Gastrocnemius medialis (tissue), 4 donors: ENCODE data around the gene PEX5L. TPM values are rescaled to one million over a fixed set of nuclear protein-coding genes. Genes with fewer than 3 reads are reported as not detected.

Source experiments
- ATAC-seq, 2 donors: fragments of 150-250 bp; one replicate each; pipeline ENCODE4 v1.9.1; 2016
- DNase-seq, 2 donors: peaks; one replicate each; pipeline ENCODE4 v3.0.0-alpha.2; 2019
- H3K27ac ChIP-seq, 4 donors: fragments of 200-600 bp; sonication (generic); 1 replicate in 1 of 4; 2 replicates in 3 of 4; pipeline ENCODE4 v1.5.1; 2016 to 2018; ENCODE audit warnings: mild to moderate bottlenecking in 2 of 4, moderate library complexity in 1 of 4
- H3K27me3 ChIP-seq, 3 donors: fragments of 200-600 bp; sonication (generic) in 2 of 3; 1 replicate in 1 of 3; 2 replicates in 2 of 3; pipeline versions ENCODE4 v1.5.1 to v1.6.0; 2016 to 2019; ENCODE audit warnings: mild to moderate bottlenecking in 1 of 3, moderate library complexity in 1 of 3
- H3K36me3 ChIP-seq, 2 donors: fragments of 200-600 bp; sonication (generic) in 1 of 2; one replicate each; pipeline ENCODE4 v1.5.1; 2017 to 2018
- H3K4me1 ChIP-seq, 2 donors: fragments of 200-600 bp; sonication (generic) in 1 of 2; one replicate each; pipeline ENCODE4 v1.5.1; 2016 to 2017; ENCODE audit warnings: mild to moderate bottlenecking in 2 of 2
- H3K4me3 ChIP-seq, 4 donors: fragments of 200-600 bp; sonication (generic) in 3 of 4; 1 replicate in 1 of 4; 2 replicates in 3 of 4; pipeline ENCODE4 v1.5.1; 2016 to 2019; ENCODE audit warnings: mild to moderate bottlenecking in 2 of 4
- H3K9me3 ChIP-seq, 3 donors: fragments of 200-600 bp; sonication (generic) in 2 of 3; 1 replicate in 1 of 3; 2 replicates in 2 of 3; pipeline ENCODE4 v1.5.1; 2016 to 2019
- POLR2A ChIP-seq, 2 donors: fragments of 450-650 bp; IDR thresholded peaks; one replicate each; pipeline ENCODE4 v1.6.1; 2017; ENCODE audit warnings: antibody characterized with exemption in 2 of 2, mild to moderate bottlenecking in 2 of 2, moderate library complexity in 2 of 2
- in situ Hi-C, 4 donors: fragments of 200-750 bp; cut with MboI; loops; one replicate each; pipeline versions ENCODE4 v1.15.0 to v1.8.0; 2017; ENCODE audit warnings: low sequenced_read_pairs in 4 of 4
- intact Hi-C: fragments of 100-400 bp; cut with DNase I; formaldehyde crosslinking; loops from one replicate; pipeline ENCODE4 v1.15.1; 2023; ENCODE audit warnings: low total_unique reads
- total RNA-seq, 4 donors: library from RNA; depleted of rRNA; stranded (reverse); fragments of >200 nt; gene quantifications; one replicate each; pipeline versions ENCODE4 v1.1.0 to v1.2.3, GENCODE V29; 2016
- TF ChIP-seq, protein P1 (sequence below), 5 experiments: fragments of 450-650 bp in 3 of 5; fragments of 200-600 bp in 2 of 5; sonication (generic) in 2 of 5; IDR thresholded peaks in 4 of 5; conservative IDR thresholded peaks in 1 of 5; 1 replicate in 4 of 5; 2 replicates in 1 of 5; pipeline ENCODE4 v1.5.1; 2016 to 2019; ENCODE audit warnings: antibody characterized with exemption in 5 of 5, mild to moderate bottlenecking in 3 of 5, moderate library complexity in 3 of 5

PEX5L gene
- total RNA-seq, 4 donors from 2014 or later: 0.16 TPM; not detected in 3

DNA sequence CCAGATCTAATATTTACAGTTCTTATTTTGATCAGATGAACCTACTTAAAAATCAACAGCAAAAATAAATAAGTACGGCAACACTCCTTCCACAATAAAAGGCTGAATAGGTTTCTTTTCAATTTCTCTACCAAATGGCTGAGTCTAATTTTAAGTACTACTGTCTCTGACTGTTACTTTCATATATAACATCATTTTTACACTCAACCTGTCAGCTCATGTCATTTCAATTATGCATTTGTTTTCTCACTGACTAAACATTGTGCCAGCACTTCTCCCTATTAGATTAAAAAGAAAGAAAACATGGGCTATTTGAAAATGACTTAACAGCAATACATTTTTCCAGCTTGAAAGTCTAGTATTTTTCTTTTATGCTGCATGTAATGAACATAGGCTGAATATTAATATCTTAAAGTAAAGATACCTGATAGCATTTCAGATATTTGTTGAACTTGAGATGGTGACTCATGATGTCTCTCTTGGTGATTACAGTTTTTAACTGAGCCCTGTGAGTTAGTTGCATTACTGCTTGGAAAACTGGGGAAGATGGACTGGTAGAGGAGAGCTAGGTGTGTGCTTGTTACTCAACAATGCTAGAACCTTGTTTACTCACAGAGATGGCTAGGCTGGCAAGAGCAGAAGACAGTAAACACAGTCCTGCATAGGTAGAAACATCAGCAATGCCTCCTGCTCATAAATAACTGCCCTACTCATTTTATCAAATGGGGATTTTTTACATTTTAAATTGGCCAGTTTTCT lies 73.9 kb downstream of the PEX5L start:
- H3K27ac ChIP-seq: no peak overlapping the region
- DNase-seq: no peak
- H3K27me3 ChIP-seq: no peaks in the 10 kb centered on the region
- H3K4me1 ChIP-seq: no peaks in the 10 kb centered on the region
- intact Hi-C loops: no loop called here
- in situ Hi-C loops: no loop called here
- no peak for TF ChIP-seq POLR2A (IDR thresholded peaks at IDR 0.05)
- TF ChIP-seq, protein P1, sequence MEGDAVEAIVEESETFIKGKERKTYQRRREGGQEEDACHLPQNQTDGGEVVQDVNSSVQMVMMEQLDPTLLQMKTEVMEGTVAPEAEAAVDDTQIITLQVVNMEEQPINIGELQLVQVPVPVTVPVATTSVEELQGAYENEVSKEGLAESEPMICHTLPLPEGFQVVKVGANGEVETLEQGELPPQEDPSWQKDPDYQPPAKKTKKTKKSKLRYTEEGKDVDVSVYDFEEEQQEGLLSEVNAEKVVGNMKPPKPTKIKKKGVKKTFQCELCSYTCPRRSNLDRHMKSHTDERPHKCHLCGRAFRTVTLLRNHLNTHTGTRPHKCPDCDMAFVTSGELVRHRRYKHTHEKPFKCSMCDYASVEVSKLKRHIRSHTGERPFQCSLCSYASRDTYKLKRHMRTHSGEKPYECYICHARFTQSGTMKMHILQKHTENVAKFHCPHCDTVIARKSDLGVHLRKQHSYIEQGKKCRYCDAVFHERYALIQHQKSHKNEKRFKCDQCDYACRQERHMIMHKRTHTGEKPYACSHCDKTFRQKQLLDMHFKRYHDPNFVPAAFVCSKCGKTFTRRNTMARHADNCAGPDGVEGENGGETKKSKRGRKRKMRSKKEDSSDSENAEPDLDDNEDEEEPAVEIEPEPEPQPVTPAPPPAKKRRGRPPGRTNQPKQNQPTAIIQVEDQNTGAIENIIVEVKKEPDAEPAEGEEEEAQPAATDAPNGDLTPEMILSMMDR (IDR thresholded peaks at IDR 0.05 in 4 of 5, conservative IDR thresholded peaks at IDR 0.05 in 1 of 5): no peak
- H3K9me3 ChIP-seq: no peaks in the 10 kb centered on the region
- H3K4me3 ChIP-seq: no peak overlapping the region
- no peak for ATAC-seq
- H3K36me3 ChIP-seq: no peaks in the 10 kb centered on the region

- intact Hi-C loops: no loop called here
- H3K27ac ChIP-seq: no peak overlapping the region
- ATAC-seq (no peak), DNase-seq (no peak)
- TF ChIP-seq, protein P1 (IDR thresholded peaks at IDR 0.05 in 4 of 5, conservative IDR thresholded peaks at IDR 0.05 in 1 of 5): no peak
- no peak for TF ChIP-seq POLR2A (IDR thresholded peaks at IDR 0.05)
- H3K36me3 ChIP-seq: no peaks in the 10 kb centered on the region
- in situ Hi-C loops: no loop called here
- H3K27me3 ChIP-seq: no peaks in the 10 kb centered on the region
- H3K9me3 ChIP-seq: no peaks in the 10 kb centered on the region
- H3K4me1 ChIP-seq: no peaks in the 10 kb centered on the region
- no peak overlapping the region for H3K4me3 ChIP-seq
Measured at GRCh38 chr3:179961703-179962078, 75.0 kb downstream of the PEX5L start.

DNA sequence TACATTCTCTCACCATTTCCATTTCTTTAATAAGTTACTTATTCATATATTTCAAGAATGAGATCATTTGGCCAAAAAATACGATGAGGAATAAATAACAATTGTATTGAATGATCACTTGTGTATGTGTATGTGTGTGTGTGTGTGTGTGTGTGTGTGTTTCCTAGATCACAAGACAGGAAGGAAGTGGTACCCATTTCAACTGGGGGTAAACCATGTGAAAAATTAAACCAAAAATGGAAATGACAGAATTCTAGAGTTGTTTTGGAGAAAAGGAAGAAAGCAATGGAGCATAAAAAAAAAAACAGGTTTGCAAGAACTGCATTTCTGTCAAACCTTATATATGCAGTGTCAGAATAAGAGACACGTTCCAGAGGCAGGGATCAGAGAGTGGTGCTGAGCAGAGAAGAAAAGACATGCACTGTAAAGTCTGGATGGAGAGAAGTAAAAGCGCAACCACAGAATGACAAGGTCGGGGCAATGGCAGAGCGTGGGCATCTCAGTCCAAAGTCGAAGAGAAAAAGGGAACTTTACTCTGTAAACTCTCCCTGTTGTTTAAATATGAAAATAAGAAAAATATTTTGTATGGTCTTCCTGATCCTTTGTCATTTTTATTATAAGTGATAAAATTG lies 75.5 kb downstream of the PEX5L start:
- ATAC-seq (no peak), DNase-seq (no peak)
- Histone ChIP-seq H3K4me3 (no peak overlapping the region), H3K36me3 (no peaks in the 10 kb centered on the region), H3K27me3 (no peaks in the 10 kb centered on the region), H3K4me1 (no peaks in the 10 kb centered on the region), H3K9me3 (no peaks in the 10 kb centered on the region), H3K27ac (no peak overlapping the region)
- TF ChIP-seq, protein P1 (IDR thresholded peaks at IDR 0.05 in 4 of 5, conservative IDR thresholded peaks at IDR 0.05 in 1 of 5): no peak
- TF ChIP-seq POLR2A (IDR thresholded peaks at IDR 0.05): no peak
- intact Hi-C loops: no loop called here
- in situ Hi-C loops: no loop called here

GRCh38 chr3:179958759-179959158 lies 78.0 kb downstream of the PEX5L start:
- TF ChIP-seq POLR2A (IDR thresholded peaks at IDR 0.05): no peak
- TF ChIP-seq, protein P1 (IDR thresholded peaks at IDR 0.05 in 4 of 5, conservative IDR thresholded peaks at IDR 0.05 in 1 of 5): no peak
- ATAC-seq: no peak

More at GRCh38 chr3:179958759-179959158, 78.0 kb downstream of the PEX5L start:
- in situ Hi-C loops (no loop called here), intact Hi-C loops (no loop called here)
- Histone ChIP-seq H3K27me3 (no peaks in the 10 kb centered on the region), H3K36me3 (no peaks in the 10 kb centered on the region), H3K4me3 (no peak overlapping the region), H3K9me3 (no peaks in the 10 kb centered on the region), H3K4me1 (no peaks in the 10 kb centered on the region), H3K27ac (no peak overlapping the region)
- DNase-seq: no peak
